Endothelial cell of umbilical vein (primary cell): ENCODE data around the gene HMGA1. TPM values are rescaled to one million over a fixed set of nuclear protein-coding genes. Genes with fewer than 3 reads are reported as not detected.

Experiments used
- BruUV-seq: library from RNA; stranded (reverse); fragments of 400-500 nt; replicated peaks from 2 replicates; lab custom pipeline; 2021; lab: Mats Ljungman, UMichigan
- CTCF ChIA-PET: fragments of 300-600, 350-600 bp; sonication (Branson Sonifier 250); formaldehyde crosslinking; loops from one replicate; lab custom pipeline; 2021; ENCODE audit warnings: antibody characterized with exemption, inconsistent platforms; lab: Charles Lee
- POLR2A ChIA-PET: fragments of 300-600, 350-600 bp; sonication (Branson Sonifier 250); formaldehyde crosslinking; loops from one replicate; lab custom pipeline; 2021; ENCODE audit warnings: antibody characterized with exemption, inconsistent platforms; lab: Charles Lee
- DNase-seq: peaks from one replicate; pipeline ENCODE4 v3.0.0-alpha.2; 2011; ENCODE audit warnings: low read depth, low spot score
- FAIRE-seq: peaks from 2 replicates; lab custom pipeline; 2011; peaks lifted over from hg19 to GRCh38; lab: Jason Lieb, UNC
- H2AFZ ChIP-seq: 2 replicates; pipeline ENCODE4 v1.6.0; 2012; ENCODE audit warnings: low read depth, low read length, control low read depth, inconsistent platforms
- H3K27ac ChIP-seq: 2 replicates; pipeline ENCODE4 v1.5.1; 2011; ENCODE audit warnings: low read depth, mild to moderate bottlenecking, control low read depth, low read length, moderate library complexity; ENCODE audit not compliant: insufficient read depth
- H3K27me3 ChIP-seq, 2 experiments: 2 replicates each; pipeline versions ENCODE4 v1.6.0 to v1.6.1; 2011; ENCODE audit warnings: low read length in 2 of 2, mixed read lengths in 1 of 2; ENCODE audit not compliant: control insufficient read depth in 2 of 2, insufficient read depth in 2 of 2
- H3K36me3 ChIP-seq, 2 experiments: 2 replicates in 1 of 2; 3 replicates in 1 of 2; pipeline ENCODE4 v1.5.1; 2011; ENCODE audit warnings: low read length in 2 of 2, mild to moderate bottlenecking in 1 of 2, moderate library complexity in 1 of 2; ENCODE audit not compliant: control insufficient read depth in 2 of 2, insufficient read depth in 2 of 2; ENCODE audit errors: extremely low read depth in 1 of 2
- H3K4me1 ChIP-seq: 3 replicates; pipeline ENCODE4 v1.5.1; 2011; ENCODE audit warnings: mild to moderate bottlenecking, low read length; ENCODE audit not compliant: control insufficient read depth, insufficient read depth; ENCODE audit errors: extremely low read depth
- H3K4me2 ChIP-seq: 2 replicates; pipeline ENCODE4 v1.6.1; 2011; ENCODE audit warnings: low read length, control low read depth, mixed read lengths; ENCODE audit not compliant: insufficient read depth
- H3K4me3 ChIP-seq, 3 experiments: fragments of 200-600 bp in 1 of 3; sonication (generic), shearing (Covaris generic) in 1 of 3; replicated peaks in 1 of 3; 2 replicates each; pipeline ENCODE4 v1.5.1; 2011 to 2016; ENCODE audit warnings: control low read depth in 3 of 3, low read length in 3 of 3, mild to moderate bottlenecking in 2 of 3, inconsistent platforms in 1 of 3, low read depth in 1 of 3, moderate library complexity in 1 of 3; ENCODE audit not compliant: insufficient read depth in 1 of 3
- H3K79me2 ChIP-seq: 2 replicates; pipeline ENCODE4 v1.6.0; 2012; ENCODE audit warnings: low read length, inconsistent platforms; ENCODE audit not compliant: control insufficient read depth, insufficient read depth
- H3K9ac ChIP-seq: replicated peaks from 2 replicates; pipeline ENCODE3; 2011; ENCODE audit warnings: low read length, control low read depth; ENCODE audit not compliant: insufficient read depth; ENCODE audit errors: extremely low read depth
- H3K9me1 ChIP-seq: replicated peaks from 3 replicates; pipeline ENCODE4 v1.6.0; 2011; ENCODE audit warnings: mild to moderate bottlenecking, low read length; ENCODE audit not compliant: control insufficient read depth, insufficient read depth; ENCODE audit errors: extremely low read depth
- H3K9me3 ChIP-seq: replicated peaks from 2 replicates; pipeline ENCODE4 v1.5.1; 2012; ENCODE audit warnings: low read length, inconsistent platforms; ENCODE audit not compliant: control insufficient read depth, insufficient read depth
- H4K20me1 ChIP-seq: replicated peaks from 2 replicates; pipeline ENCODE3; 2011; ENCODE audit warnings: mild to moderate bottlenecking, low read length; ENCODE audit not compliant: control insufficient read depth, insufficient read depth; ENCODE audit errors: extremely low read depth
- EZH2 ChIP-seq: IDR thresholded peaks from 2 replicates; pipeline ENCODE4 v1.6.1; 2012; ENCODE audit warnings: borderline replicate concordance, low read depth, mild to moderate bottlenecking, moderate library complexity, low read length, inconsistent platforms; ENCODE audit not compliant: severe bottlenecking
- FOS ChIP-seq: IDR thresholded peaks from 2 replicates; pipeline ENCODE4 v1.6.1; 2011; ENCODE audit warnings: mild to moderate bottlenecking, low read length, moderate library complexity, borderline replicate concordance; ENCODE audit not compliant: insufficient read depth
- GATA2 ChIP-seq: IDR thresholded peaks from 2 replicates; pipeline ENCODE4 v1.7.0; 2011; ENCODE audit warnings: low read depth, mild to moderate bottlenecking, moderate library complexity, mixed read lengths, low read length; ENCODE audit not compliant: insufficient read length, insufficient read depth
- JUN ChIP-seq: IDR thresholded peaks from 2 replicates; pipeline ENCODE4 v1.6.1; 2011; ENCODE audit warnings: borderline replicate concordance, low read depth; ENCODE audit not compliant: insufficient read length, insufficient read depth
- MYC ChIP-seq: IDR thresholded peaks from one replicate; pipeline ENCODE4 v1.6.1; 2011; ENCODE audit warnings: mild to moderate bottlenecking, low read depth, low read length
- POLR2A ChIP-seq: IDR thresholded peaks from 2 replicates; pipeline ENCODE4 v1.6.1; 2012; ENCODE audit warnings: low read depth, mild to moderate bottlenecking, control low read depth, low read length
- POLR2AphosphoS5 ChIP-seq: IDR thresholded peaks from 2 replicates; pipeline ENCODE4 v1.6.1; 2012; ENCODE audit warnings: low read depth, mild to moderate bottlenecking, control low read depth, low read length, moderate library complexity; ENCODE audit not compliant: insufficient read depth
- dilution Hi-C: fragments of 300-500 bp; cut with MboI; formaldehyde crosslinking; loops from one replicate; pipeline ENCODE4 v1.15.0; 2019; ENCODE audit warnings: low sequenced_read_pairs; ENCODE audit not compliant: extremely low pct_ligation_motif_present
- intact Hi-C: fragments of 100-400 bp; cut with micrococcal nuclease; formaldehyde crosslinking; loops from one replicate; pipeline ENCODE4 v1.10.0; 2022
- polyA plus RNA-seq, 4 experiments: library from polyadenylated mRNA; depleted of rRNA in 3 of 4; stranded (reverse) in 3 of 4; unstranded in 1 of 4; fragments of >200 nt; gene quantifications; 2 replicates each; pipeline versions ENCODE4 v1.2.1 to v1.2.3, GENCODE V29; 2011 to 2012; ENCODE audit warnings: missing spikeins in 1 of 4
- total RNA-seq: library from RNA; stranded (reverse); gene quantifications from 2 replicates; pipeline ENCODE4 v1.2.3, GENCODE V29; 2021
- TF ChIP-seq, protein P1 (sequence below), 2 donors: IDR thresholded peaks; 1 replicate in 1 of 2; 2 replicates in 1 of 2; pipeline ENCODE4 v1.5.1; 2011; ENCODE audit warnings: low read length in 2 of 2, mild to moderate bottlenecking in 2 of 2, moderate library complexity in 2 of 2, control low read depth in 1 of 2, inconsistent platforms in 1 of 2, low read depth in 1 of 2; ENCODE audit not compliant: insufficient read depth in 1 of 2; ENCODE audit errors: extremely low read depth in 1 of 2
- TF ChIP-seq, protein P2 (sequence below): IDR thresholded peaks from 2 replicates; pipeline ENCODE4 v1.6.1; 2011; ENCODE audit not compliant: insufficient read depth, insufficient read length

The HMGA1 gene
- total and polyA plus RNA-seq, 2 donors (not counting 3 experiments of a cell fraction or from before 2014, with no cell fraction given): 425 to 1,108 TPM

DNA sequence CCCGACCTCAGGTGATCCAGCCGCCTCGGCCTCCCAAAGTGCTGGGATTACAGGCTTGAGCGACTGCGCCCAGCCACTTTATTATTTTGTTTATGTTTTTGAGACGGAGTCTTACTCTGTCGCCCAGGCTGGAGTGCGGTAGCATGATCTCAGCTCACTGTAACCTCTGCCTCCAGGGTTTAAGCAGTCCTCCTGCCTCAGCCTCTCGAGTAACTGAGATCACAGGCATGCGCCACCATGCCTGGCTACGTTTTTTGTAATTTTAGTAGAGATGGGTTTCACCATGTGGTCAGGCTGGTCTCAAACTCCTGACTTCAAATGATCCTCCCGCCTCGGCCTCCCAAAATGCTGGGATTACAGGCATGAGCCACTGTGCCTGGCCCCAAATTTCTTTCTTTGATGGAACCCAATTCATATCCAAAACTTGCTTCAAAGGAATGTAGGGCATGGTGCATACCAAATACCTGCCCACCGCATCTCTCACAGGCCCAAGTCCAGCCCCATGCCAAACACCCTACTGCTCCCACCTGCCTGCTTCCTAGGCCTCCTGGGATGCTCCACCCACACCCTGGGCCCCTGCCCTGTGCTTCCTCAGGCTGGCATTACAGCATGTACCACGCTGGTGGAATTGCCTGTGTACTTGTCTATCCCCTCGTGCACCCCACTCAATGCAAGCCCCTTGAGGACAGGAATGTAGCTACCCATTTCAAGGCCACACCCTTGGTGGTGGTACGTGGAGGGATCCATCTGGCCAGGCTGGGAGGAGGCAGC, 4.9 kb upstream of the HMGA1 start:
- intact Hi-C loops: no loop called here
- dilution Hi-C loops: no loop called here

More for the DNA sequence above, 4.9 kb upstream of the HMGA1 start:
- DNase-seq (no peak), FAIRE-seq (no peak)
- peaks cover 3% of the 10 kb centered on the region for H3K79me2 ChIP-seq
- H3K4me2 ChIP-seq: no peak overlapping the region
- no peak overlapping the region for H3K27ac ChIP-seq
- no peak overlapping the region for H3K4me3 ChIP-seq
- H3K9me1 ChIP-seq: no peaks in the 10 kb centered on the region
- no peak for TF ChIP-seq POLR2AphosphoS5
- no peak for TF ChIP-seq GATA2
- TF ChIP-seq POLR2A: no peak
- no peak for TF ChIP-seq JUN
- TF ChIP-seq, protein P1, sequence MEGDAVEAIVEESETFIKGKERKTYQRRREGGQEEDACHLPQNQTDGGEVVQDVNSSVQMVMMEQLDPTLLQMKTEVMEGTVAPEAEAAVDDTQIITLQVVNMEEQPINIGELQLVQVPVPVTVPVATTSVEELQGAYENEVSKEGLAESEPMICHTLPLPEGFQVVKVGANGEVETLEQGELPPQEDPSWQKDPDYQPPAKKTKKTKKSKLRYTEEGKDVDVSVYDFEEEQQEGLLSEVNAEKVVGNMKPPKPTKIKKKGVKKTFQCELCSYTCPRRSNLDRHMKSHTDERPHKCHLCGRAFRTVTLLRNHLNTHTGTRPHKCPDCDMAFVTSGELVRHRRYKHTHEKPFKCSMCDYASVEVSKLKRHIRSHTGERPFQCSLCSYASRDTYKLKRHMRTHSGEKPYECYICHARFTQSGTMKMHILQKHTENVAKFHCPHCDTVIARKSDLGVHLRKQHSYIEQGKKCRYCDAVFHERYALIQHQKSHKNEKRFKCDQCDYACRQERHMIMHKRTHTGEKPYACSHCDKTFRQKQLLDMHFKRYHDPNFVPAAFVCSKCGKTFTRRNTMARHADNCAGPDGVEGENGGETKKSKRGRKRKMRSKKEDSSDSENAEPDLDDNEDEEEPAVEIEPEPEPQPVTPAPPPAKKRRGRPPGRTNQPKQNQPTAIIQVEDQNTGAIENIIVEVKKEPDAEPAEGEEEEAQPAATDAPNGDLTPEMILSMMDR (IDR thresholded peaks at IDR 0.05; ENCODE audit: extremely low read depth in 1 of 2, insufficient read depth in 1 of 2, low read depth in 1 of 2, low read length in 2 of 2): no peak
- TF ChIP-seq, protein P2, sequence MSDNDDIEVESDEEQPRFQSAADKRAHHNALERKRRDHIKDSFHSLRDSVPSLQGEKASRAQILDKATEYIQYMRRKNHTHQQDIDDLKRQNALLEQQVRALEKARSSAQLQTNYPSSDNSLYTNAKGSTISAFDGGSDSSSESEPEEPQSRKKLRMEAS: no peak
- no peak for TF ChIP-seq EZH2
- no peak for TF ChIP-seq MYC
- TF ChIP-seq FOS: no peak
- no peak overlapping the region for H3K9ac ChIP-seq
- H2AFZ ChIP-seq: no peak overlapping the region
- ChIA-PET CTCF (interaction anchor here (0.8 to 2.6 kb wide), 3 partner anchors 36 to 183 kb away, joined by 3 to 11 read pairs (median 4); no protein-coding TSS in a partner anchor), POLR2A (no interaction called here)
- no peaks in the 10 kb centered on the region for H3K9me3 ChIP-seq
- no peaks in the 10 kb centered on the region for H4K20me1 ChIP-seq
- peaks cover 11% of the 10 kb centered on the region for H3K4me1 ChIP-seq
- BruUV-seq: no TSS peak
- H3K27me3 ChIP-seq: no peaks in the 10 kb centered on the region
- H3K36me3 ChIP-seq: no peaks in the 10 kb centered on the region
